HepG2 (cell line): ENCODE measurements around the gene SLC10A1. TPM values are rescaled to one million over a fixed set of nuclear protein-coding genes. Genes with fewer than 3 reads are reported as not detected.
A peak's percentile ranks its signal among the peaks of the same experiment; 100 is the strongest.

Source experiments
- ATAC-seq: fragments of 200-7000 bp; cut with Tn5 transposase; 3 replicates; pipeline ENCODE4 v1.9.1; 2020; ENCODE audit warnings: mild to moderate bottlenecking, moderate library complexity
- BruUV-seq: library from RNA; stranded (reverse); fragments of 400-500 nt; replicated peaks from 2 replicates; lab custom pipeline; 2021; lab: Mats Ljungman, UMichigan
- CTCF ChIA-PET: fragments of 300-600 bp; formaldehyde crosslinking; extraction: SDS; loops from one replicate; lab custom pipeline; 2021; ENCODE audit warnings: low total read pairs, inconsistent platforms, low intra/inter-chr PET ratio; lab: Yijun Ruan, JAX
- POLR2A ChIA-PET: fragments of 350-600 bp; sonication (Branson Sonifier 250); formaldehyde crosslinking; loops from one replicate; lab custom pipeline; 2020; ENCODE audit warnings: antibody characterized with exemption, inconsistent platforms; lab: Yijun Ruan, JAX
- DNase-seq: peaks from one replicate; pipeline ENCODE4 v3.0.0-alpha.2; 2015; ENCODE audit warnings: low spot score
- FAIRE-seq: peaks from 3 replicates; lab custom pipeline; 2011; peaks lifted over from hg19 to GRCh38; lab: Jason Lieb, UNC
- H2AFZ ChIP-seq: one replicate; pipeline ENCODE4 v1.6.1; 2011; ENCODE audit warnings: low read length, inconsistent platforms
- H3K27ac ChIP-seq: fragments of 300-600 bp; 3 replicates; pipeline ENCODE4 v1.8.0; 2011; ENCODE audit warnings: mixed run types, mild to moderate bottlenecking, mixed read lengths, low read length, inconsistent platforms; ENCODE audit not compliant: insufficient read depth; ENCODE audit errors: extremely low read length
- H3K27me3 ChIP-seq, 2 experiments: fragments of 200-600 bp in 1 of 2; 2 replicates in 1 of 2; 3 replicates in 1 of 2; pipeline versions ENCODE4 v1.6.0 to v1.8.0; 2011; ENCODE audit warnings: low read length in 2 of 2, mild to moderate bottlenecking in 2 of 2, moderate library complexity in 2 of 2, inconsistent platforms in 1 of 2; ENCODE audit not compliant: insufficient read depth in 2 of 2, control insufficient read depth in 1 of 2
- H3K36me3 ChIP-seq, 2 experiments: fragments of 200-600 bp in 1 of 2; replicated peaks in 1 of 2; 2 replicates in 1 of 2; 3 replicates in 1 of 2; pipeline versions ENCODE4 v1.5.1 to v1.8.0; 2011; ENCODE audit warnings: low read length in 2 of 2, inconsistent platforms in 1 of 2; ENCODE audit not compliant: insufficient read depth in 2 of 2, control insufficient read depth in 1 of 2
- H3K4me1 ChIP-seq: 2 replicates; pipeline ENCODE4 v1.5.1; 2012; ENCODE audit warnings: low read length, inconsistent platforms; ENCODE audit not compliant: insufficient read depth
- H3K4me2 ChIP-seq: 2 replicates; pipeline ENCODE4 v1.6.0; 2011; ENCODE audit warnings: low read depth, low read length, inconsistent platforms
- H3K4me3 ChIP-seq, 3 experiments: fragments of 200-600 bp in 1 of 3; sonication (generic), shearing (Covaris generic) in 1 of 3; replicated peaks in 1 of 3; 2 replicates each; pipeline ENCODE4 v1.5.1; 2011 to 2016; ENCODE audit warnings: low read length in 3 of 3, inconsistent platforms in 2 of 3, low read depth in 2 of 3, mild to moderate bottlenecking in 2 of 3, control low read depth in 1 of 3, mixed read lengths in 1 of 3; ENCODE audit not compliant: insufficient read depth in 1 of 3
- H3K79me2 ChIP-seq: one replicate; pipeline ENCODE4 v1.6.1; 2011; ENCODE audit warnings: low read length, inconsistent platforms; ENCODE audit not compliant: insufficient read depth
- H3K9ac ChIP-seq: 2 replicates; pipeline ENCODE4 v1.6.0; 2011; ENCODE audit warnings: mild to moderate bottlenecking, low read depth, low read length, inconsistent platforms; ENCODE audit not compliant: insufficient read depth
- H3K9me3 ChIP-seq: 2 replicates; pipeline ENCODE4 v1.5.1; 2012; ENCODE audit warnings: mild to moderate bottlenecking, low read length
- H4K20me1 ChIP-seq: 2 replicates; pipeline ENCODE4 v1.6.0; 2011; ENCODE audit warnings: inconsistent platforms, mild to moderate bottlenecking, low read length, moderate library complexity; ENCODE audit not compliant: insufficient read depth
- CHD4 ChIP-seq: fragments of 200-600 bp; sonication (generic); IDR thresholded peaks from 2 replicates; pipeline ENCODE4 v1.7.0; 2017; ENCODE audit warnings: mild to moderate bottlenecking, low read length, borderline replicate concordance
- FLYWCH1 ChIP-seq: sonication (generic); formaldehyde crosslinking; IDR thresholded peaks from 2 replicates; pipeline ENCODE4 v1.8.1; 2023; ENCODE audit warnings: mild to moderate bottlenecking, missing genetic modification reagents
- HNF4A ChIP-seq: sonication (generic); formaldehyde crosslinking; IDR thresholded peaks from 2 replicates; pipeline ENCODE4 v1.4.0; 2020; ENCODE audit warnings: missing genetic modification reagents
- JUND ChIP-seq: sonication (generic); formaldehyde crosslinking; IDR thresholded peaks from 2 replicates; pipeline ENCODE4 v1.8.0; 2022; ENCODE audit warnings: mild to moderate bottlenecking, missing genetic modification reagents
- KMT2B ChIP-seq: IDR thresholded peaks from 2 replicates; pipeline ENCODE4 v1.6.1; 2016; ENCODE audit warnings: missing genetic modification reagents, missing compliant biosample characterization
- MTA1 ChIP-seq: sonication (generic); formaldehyde crosslinking; IDR thresholded peaks from 2 replicates; pipeline ENCODE4 v1.4.0; 2020; ENCODE audit warnings: missing genetic modification reagents, mild to moderate bottlenecking, borderline replicate concordance
- NR2F1 ChIP-seq, 2 experiments: fragments of 450-650 bp in 1 of 2; formaldehyde crosslinking in 1 of 2; IDR thresholded peaks; 2 replicates each; pipeline versions ENCODE4 v1.5.0 to v1.6.1; 2016 to 2020; ENCODE audit warnings: mild to moderate bottlenecking in 1 of 2, missing compliant biosample characterization in 1 of 2, missing genetic modification reagents in 1 of 2, moderate library complexity in 1 of 2
- POGZ ChIP-seq: sonication (generic); formaldehyde crosslinking; IDR thresholded peaks from 2 replicates; pipeline ENCODE4 v1.4.0; 2020; ENCODE audit warnings: mild to moderate bottlenecking, missing genetic modification reagents
- SMYD3 ChIP-seq: sonication (generic); formaldehyde crosslinking; IDR thresholded peaks from 2 replicates; pipeline ENCODE4 v1.8.1; 2023; ENCODE audit warnings: mild to moderate bottlenecking, missing genetic modification reagents
- SP1 ChIP-seq, 2 experiments: fragments of 450-650 bp in 1 of 2; sonication (generic) in 1 of 2; formaldehyde crosslinking in 1 of 2; IDR thresholded peaks; 2 replicates each; pipeline versions ENCODE4 v1.4.0 to v1.6.1; 2016 to 2020; ENCODE audit warnings: missing genetic modification reagents in 1 of 2
- ZNF510 ChIP-seq: sonication (generic); formaldehyde crosslinking; IDR thresholded peaks from 2 replicates; pipeline ENCODE4 v1.4.0; 2020; ENCODE audit warnings: low read depth, mild to moderate bottlenecking, missing genetic modification reagents
- ZNF615 ChIP-seq: sonication (generic); formaldehyde crosslinking; IDR thresholded peaks from 2 replicates; pipeline ENCODE4 v1.5.0; 2020; ENCODE audit warnings: mild to moderate bottlenecking, missing genetic modification reagents, borderline replicate concordance
- ZNF768 ChIP-seq: sonication (generic); formaldehyde crosslinking; IDR thresholded peaks from 2 replicates; pipeline ENCODE4 v1.4.0; 2020; ENCODE audit warnings: missing genetic modification reagents
- ZNF841 ChIP-seq: sonication (generic); formaldehyde crosslinking; IDR thresholded peaks from 2 replicates; pipeline ENCODE4 v1.8.1; 2023; ENCODE audit warnings: missing genetic modification reagents, borderline replicate concordance
- WGBS: methylation state at CpG from one replicate; pipeline ENCODE4 v1.1.6; 2017; ENCODE audit warnings: low lambda C conversion rate; 5-methylcytosine and 5-hydroxymethylcytosine counted together
- in situ Hi-C: cut with HindIII; loops from 2 replicates; pipeline ENCODE4 v1.10.0; 2017; ENCODE audit warnings: low pct_unique_long_range_greater_than_20kb; ENCODE audit not compliant: extremely low pct_ligation_motif_present
- intact Hi-C: fragments of 100-400 bp; cut with micrococcal nuclease; formaldehyde crosslinking; loops from one replicate; pipeline ENCODE4 v1.10.0; 2022; ENCODE audit not compliant: unreplicated experiment
- polyA plus RNA-seq, 8 experiments: library from polyadenylated mRNA; depleted of rRNA in 3 of 8; stranded (reverse) in 7 of 8; unstranded in 1 of 8; fragments of >200 nt; fragmentation: Illumina TruSeq in 4 of 8; extraction: Trizol in 4 of 8; gene quantifications; 2 replicates each; pipeline versions ENCODE4 v1.2.1 to v1.2.3, GENCODE V29; 2011 to 2016; ENCODE audit warnings: low read depth in 4 of 8, missing spikeins in 1 of 8, mixed read lengths in 1 of 8; ENCODE audit not compliant: insufficient read depth in 1 of 8
- total RNA-seq, 5 experiments: library from RNA; depleted of rRNA; stranded (reverse); fragments of >200 nt; fragmentation: Illumina TruSeq; extraction: Trizol; gene quantifications; 2 replicates each; pipeline ENCODE4 v1.2.3, GENCODE V29; 2016; ENCODE audit warnings: low read depth in 1 of 5
- TF ChIP-seq, protein P1 (sequence below): sonication (generic); formaldehyde crosslinking; IDR thresholded peaks from 2 replicates; pipeline ENCODE4 v1.4.0; 2020; ENCODE audit warnings: missing genetic modification reagents
- TF ChIP-seq, protein P2 (sequence below): sonication (generic); formaldehyde crosslinking; IDR thresholded peaks from 2 replicates; pipeline ENCODE4 v1.5.0; 2020; ENCODE audit warnings: mild to moderate bottlenecking, missing genetic modification reagents, borderline replicate concordance

Gene SLC10A1
- total and polyA plus RNA-seq, 2 of the 13 experiments (the other 11 are each of a cell fraction or from before 2014, with no cell fraction given) = 0.17 TPM; not detected in 1

DNA sequence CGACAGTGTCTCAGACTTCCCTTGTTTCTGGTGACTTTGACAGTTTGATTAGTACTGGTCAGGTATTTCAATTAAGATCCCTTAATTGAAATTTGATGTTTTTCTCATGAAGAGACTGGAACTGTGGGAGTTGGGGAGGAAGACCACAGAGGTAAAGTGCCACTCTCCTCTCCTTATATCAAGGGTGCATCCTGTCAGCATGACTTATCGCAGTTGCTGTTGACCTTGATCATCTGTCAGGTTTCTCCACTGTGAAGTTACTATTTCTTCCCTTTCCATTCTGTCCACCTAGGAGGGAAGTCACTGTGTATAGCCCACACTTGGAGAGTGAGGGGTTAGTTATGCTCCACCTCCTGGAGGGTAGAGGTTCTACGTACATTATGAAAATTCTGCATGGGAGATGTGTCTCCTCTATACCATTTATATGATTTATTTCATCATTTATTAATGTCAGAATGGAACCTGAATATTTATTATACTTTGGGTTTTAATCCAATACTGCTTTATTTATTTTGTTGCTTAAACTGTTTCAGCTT lies 41.9 kb upstream of the SLC10A1 start:
- FAIRE-seq (no peak), DNase-seq (no peak), ATAC-seq (peak; percentile 53; the same call in 2 of the 3 replicates)
- no peak overlapping the region for H3K4me3 ChIP-seq
- intact Hi-C loops (no loop called here), in situ Hi-C loops (no loop called here)
- no peaks in the 10 kb centered on the region for H3K36me3 ChIP-seq
- ChIA-PET CTCF (no interaction called here), POLR2A (no interaction called here)
- H3K27ac ChIP-seq = no peak overlapping the region
- no TSS peak for BruUV-seq
- H4K20me1 ChIP-seq = no peaks in the 10 kb centered on the region
- H3K27me3 ChIP-seq = peaks cover 0 to 4% of the 10 kb centered on the region in 2 experiments; a peak in 1 of 5 replicates
- no peaks in the 10 kb centered on the region for H3K9me3 ChIP-seq
- no peak overlapping the region for H2AFZ ChIP-seq
- TF ChIP-seq FLYWCH1 (CRISPR knock-in tag) (no peak), SMYD3 (CRISPR knock-in tag) (no peak), KMT2B (CRISPR knock-in tag) (no peak), JUND (no peak), HNF4A (CRISPR knock-in tag) (no peak), ZNF841 (no peak), NR2F1 (CRISPR knock-in tag; IDR thresholded peaks at IDR 0.05) (no peak), SP1 (IDR thresholded peaks at IDR 0.05) (no peak), SP1 (CRISPR knock-in tag; IDR thresholded peaks at IDR 0.05) (no peak)
- 69% methylated on average over 3 of the region's 3 CpGs for WGBS
- no peak overlapping the region for H3K4me2 ChIP-seq
- H3K4me1 ChIP-seq = peaks cover 45% of the 10 kb centered on the region
- no peaks in the 10 kb centered on the region for H3K79me2 ChIP-seq
- no peak overlapping the region for H3K9ac ChIP-seq

DNA sequence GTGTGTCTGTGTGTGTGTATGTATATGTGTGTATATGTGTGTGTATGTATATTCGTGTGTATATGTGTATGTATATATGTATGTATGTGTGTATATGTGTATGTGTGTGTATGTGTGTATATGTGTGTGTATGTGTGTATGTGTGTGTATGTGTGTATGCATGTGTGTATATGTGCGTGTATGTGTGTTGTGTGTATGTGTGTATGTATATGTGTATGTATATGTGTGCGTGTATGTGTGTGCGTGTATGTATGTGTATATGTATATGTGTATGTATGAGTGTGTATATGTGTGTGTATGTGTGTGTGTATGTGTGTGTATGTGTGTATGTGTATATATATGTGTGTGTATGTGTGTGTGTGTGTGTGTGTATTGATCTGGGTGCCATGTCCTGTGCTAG lies 31.8 kb upstream of the SLC10A1 start:
- in situ Hi-C loops = no loop called here
- no peak overlapping the region for H2AFZ ChIP-seq
- no peak overlapping the region for H3K27ac ChIP-seq
- POLR2A ChIA-PET = interaction anchor here (1.2 kb wide), 1 partner anchor 50 kb away, joined by 4 read pairs; the partner anchor contains the start of gene SMOC1
- CTCF ChIA-PET = no interaction called here
- DNase-seq = no peak
- no peak for FAIRE-seq
- no peaks in the 10 kb centered on the region for H3K4me1 ChIP-seq
- H3K9ac ChIP-seq = no peak overlapping the region
- no peaks in the 10 kb centered on the region for H4K20me1 ChIP-seq
- 51% methylated on average over 4 of the region's 4 CpGs for WGBS
- BruUV-seq = no TSS peak
- H3K9me3 ChIP-seq = peaks cover 7% of the 10 kb centered on the region; the same call in 1 of the 2 replicates
- H3K79me2 ChIP-seq = no peaks in the 10 kb centered on the region
- intact Hi-C loops = no loop called here
- H3K4me3 ChIP-seq = no peak overlapping the region
- H3K27me3 ChIP-seq = peaks cover 0 to 3% of the 10 kb centered on the region in 2 experiments; a peak in 1 of 5 replicates
- H3K4me2 ChIP-seq = no peak overlapping the region
- no peak for ATAC-seq
- H3K36me3 ChIP-seq = no peaks in the 10 kb centered on the region
- no peak for TF ChIP-seq MTA1
- TF ChIP-seq POGZ (CRISPR knock-in tag) = no peak
- TF ChIP-seq ZNF615 (CRISPR knock-in tag) = no peak
- no peak for TF ChIP-seq ZNF510 (CRISPR knock-in tag)
- no peak for TF ChIP-seq ZNF768
- TF ChIP-seq, protein P1, sequence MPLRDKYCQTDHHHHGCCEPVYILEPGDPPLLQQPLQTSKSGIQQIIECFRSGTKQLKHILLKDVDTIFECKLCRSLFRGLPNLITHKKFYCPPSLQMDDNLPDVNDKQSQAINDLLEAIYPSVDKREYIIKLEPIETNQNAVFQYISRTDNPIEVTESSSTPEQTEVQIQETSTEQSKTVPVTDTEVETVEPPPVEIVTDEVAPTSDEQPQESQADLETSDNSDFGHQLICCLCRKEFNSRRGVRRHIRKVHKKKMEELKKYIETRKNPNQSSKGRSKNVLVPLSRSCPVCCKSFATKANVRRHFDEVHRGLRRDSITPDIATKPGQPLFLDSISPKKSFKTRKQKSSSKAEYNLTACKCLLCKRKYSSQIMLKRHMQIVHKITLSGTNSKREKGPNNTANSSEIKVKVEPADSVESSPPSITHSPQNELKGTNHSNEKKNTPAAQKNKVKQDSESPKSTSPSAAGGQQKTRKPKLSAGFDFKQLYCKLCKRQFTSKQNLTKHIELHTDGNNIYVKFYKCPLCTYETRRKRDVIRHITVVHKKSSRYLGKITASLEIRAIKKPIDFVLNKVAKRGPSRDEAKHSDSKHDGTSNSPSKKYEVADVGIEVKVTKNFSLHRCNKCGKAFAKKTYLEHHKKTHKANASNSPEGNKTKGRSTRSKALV (CRISPR knock-in tag) = no peak
- TF ChIP-seq, protein P2, sequence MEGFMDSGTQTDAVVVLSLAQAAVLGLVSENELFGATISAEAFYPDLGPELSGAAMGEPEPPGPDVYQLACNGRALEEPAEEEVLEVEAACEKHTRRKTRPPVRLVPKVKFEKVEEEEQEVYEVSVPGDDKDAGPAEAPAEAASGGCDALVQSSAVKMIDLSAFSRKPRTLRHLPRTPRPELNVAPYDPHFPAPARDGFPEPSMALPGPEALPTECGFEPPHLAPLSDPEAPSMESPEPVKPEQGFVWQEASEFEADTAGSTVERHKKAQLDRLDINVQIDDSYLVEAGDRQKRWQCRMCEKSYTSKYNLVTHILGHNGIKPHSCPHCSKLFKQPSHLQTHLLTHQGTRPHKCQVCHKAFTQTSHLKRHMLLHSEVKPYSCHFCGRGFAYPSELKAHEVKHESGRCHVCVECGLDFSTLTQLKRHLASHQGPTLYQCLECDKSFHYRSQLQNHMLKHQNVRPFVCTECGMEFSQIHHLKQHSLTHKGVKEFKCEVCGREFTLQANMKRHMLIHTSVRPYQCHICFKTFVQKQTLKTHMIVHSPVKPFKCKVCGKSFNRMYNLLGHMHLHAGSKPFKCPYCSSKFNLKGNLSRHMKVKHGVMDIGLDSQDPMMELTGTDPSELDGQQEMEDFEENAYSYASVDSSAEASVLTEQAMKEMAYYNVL (CRISPR knock-in tag) = no peak
- no peak for TF ChIP-seq CHD4
